Measurements from ENCODE around the gene ALDH5A1.

ALDH5A1 gene

GRCh38 chr6:24451581-24452388 is 43.0 kb upstream of the ALDH5A1 start:
- TF ChIP-seq SIN3A (IDR thresholded peaks at IDR 0.05; ENCODE audit: borderline replicate concordance, insufficient read depth, low read length) (no peak), FOXP2 (optimal IDR thresholded peaks at IDR 0.05; ENCODE audit: borderline replicate concordance, extremely low read depth, extremely low read length, insufficient read depth) (no peak), REST (IDR thresholded peaks at IDR 0.05; ENCODE audit: insufficient read depth in 1 of 2, low read depth in 2 of 2, low read length in 2 of 2) (no peak), TAF1 (IDR thresholded peaks at IDR 0.05; ENCODE audit: borderline replicate concordance, insufficient read depth, low read length) (no peak), POLR2AphosphoS5 (IDR thresholded peaks at IDR 0.05; ENCODE audit: low read depth, low read length) (no peak)

DNA sequence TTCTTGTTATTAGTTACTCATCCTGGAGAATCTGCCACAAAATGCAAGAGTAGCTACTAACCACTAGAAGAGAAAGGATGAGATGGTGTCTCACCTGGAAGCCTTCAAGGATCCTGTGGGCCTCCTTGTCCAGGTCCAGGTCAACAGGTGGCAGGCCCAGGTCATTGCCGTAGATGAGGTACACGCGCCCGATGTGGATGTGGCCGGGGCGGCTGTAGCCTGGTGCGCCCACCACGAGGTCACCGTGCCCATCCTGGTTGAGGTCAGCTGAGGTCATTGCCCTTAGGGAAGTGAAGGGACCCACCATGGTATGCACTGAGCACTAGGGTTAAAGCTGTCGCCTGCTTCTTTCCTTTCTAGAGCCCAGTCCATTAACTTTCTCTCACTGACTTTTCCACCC is 40.8 kb upstream of the ALDH5A1 start:
- TF ChIP-seq POLR2AphosphoS5 (IDR thresholded peaks at IDR 0.05; ENCODE audit: low read depth, low read length), result no peak
- TF ChIP-seq TAF1 (IDR thresholded peaks at IDR 0.05; ENCODE audit: borderline replicate concordance, insufficient read depth, low read length), result no peak
- no peak for TF ChIP-seq SIN3A (IDR thresholded peaks at IDR 0.05; ENCODE audit: borderline replicate concordance, insufficient read depth, low read length)
- TF ChIP-seq FOXP2 (optimal IDR thresholded peaks at IDR 0.05; ENCODE audit: borderline replicate concordance, extremely low read depth, extremely low read length, insufficient read depth), result no peak
- TF ChIP-seq REST (IDR thresholded peaks at IDR 0.05; ENCODE audit: insufficient read depth in 1 of 2, low read depth in 2 of 2, low read length in 2 of 2), result no peak

DNA sequence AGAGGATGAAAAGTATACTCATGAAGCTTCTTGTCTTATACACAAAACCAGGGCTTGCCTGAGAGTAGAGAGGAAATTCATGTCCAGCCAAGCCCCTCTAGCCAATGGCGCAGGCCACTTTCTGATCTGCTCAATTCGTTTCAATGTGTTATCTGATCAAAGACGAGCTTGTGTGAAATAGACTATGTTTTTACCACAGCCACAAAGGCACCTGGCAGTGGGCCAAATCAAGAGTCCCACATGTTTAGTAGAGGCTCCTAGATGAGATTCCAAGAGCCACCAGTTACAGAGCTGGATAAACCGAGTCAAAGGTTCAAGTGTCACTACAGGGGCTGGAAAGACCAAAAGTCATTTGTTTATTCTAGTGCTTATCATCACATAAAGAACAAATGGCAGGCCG is 40.3 kb upstream of the ALDH5A1 start:
- TF ChIP-seq REST (IDR thresholded peaks at IDR 0.05; ENCODE audit: insufficient read depth in 1 of 2, low read depth in 2 of 2, low read length in 2 of 2) (no peak), TAF1 (IDR thresholded peaks at IDR 0.05; ENCODE audit: borderline replicate concordance, insufficient read depth, low read length) (no peak), SIN3A (IDR thresholded peaks at IDR 0.05; ENCODE audit: borderline replicate concordance, insufficient read depth, low read length) (no peak), POLR2AphosphoS5 (IDR thresholded peaks at IDR 0.05; ENCODE audit: low read depth, low read length) (no peak), FOXP2 (optimal IDR thresholded peaks at IDR 0.05; ENCODE audit: borderline replicate concordance, extremely low read depth, extremely low read length, insufficient read depth) (no peak)

DNA sequence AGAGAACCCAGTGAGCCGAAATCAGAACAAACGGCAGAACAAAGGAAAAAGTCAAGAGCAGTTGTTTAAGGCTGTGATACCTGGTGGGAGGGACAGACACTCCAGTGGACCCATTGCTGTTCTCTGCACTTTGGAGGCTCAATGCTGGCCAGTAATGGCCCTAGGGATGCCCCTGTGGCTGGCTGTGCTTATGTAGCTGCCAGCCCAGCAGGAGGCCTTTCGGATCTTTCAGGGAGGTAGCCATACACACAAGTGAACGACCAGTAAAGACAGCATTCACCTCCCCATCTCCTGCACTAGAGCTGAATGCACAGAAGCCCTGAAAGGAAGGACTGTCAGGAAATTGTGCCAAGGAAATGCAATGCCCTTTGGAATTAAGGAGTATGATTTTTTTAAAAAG is 39.7 kb upstream of the ALDH5A1 start:
- TF ChIP-seq POLR2AphosphoS5 (IDR thresholded peaks at IDR 0.05; ENCODE audit: low read depth, low read length) (no peak), FOXP2 (optimal IDR thresholded peaks at IDR 0.05; ENCODE audit: borderline replicate concordance, extremely low read depth, extremely low read length, insufficient read depth) (no peak), SIN3A (IDR thresholded peaks at IDR 0.05; ENCODE audit: borderline replicate concordance, insufficient read depth, low read length) (no peak), TAF1 (IDR thresholded peaks at IDR 0.05; ENCODE audit: borderline replicate concordance, insufficient read depth, low read length) (no peak), REST (IDR thresholded peaks at IDR 0.05; ENCODE audit: insufficient read depth in 1 of 2, low read depth in 2 of 2, low read length in 2 of 2) (no peak)

Measured in PFSK-1 (cell line).